ENCODE data around the gene OLA1.

DNA sequence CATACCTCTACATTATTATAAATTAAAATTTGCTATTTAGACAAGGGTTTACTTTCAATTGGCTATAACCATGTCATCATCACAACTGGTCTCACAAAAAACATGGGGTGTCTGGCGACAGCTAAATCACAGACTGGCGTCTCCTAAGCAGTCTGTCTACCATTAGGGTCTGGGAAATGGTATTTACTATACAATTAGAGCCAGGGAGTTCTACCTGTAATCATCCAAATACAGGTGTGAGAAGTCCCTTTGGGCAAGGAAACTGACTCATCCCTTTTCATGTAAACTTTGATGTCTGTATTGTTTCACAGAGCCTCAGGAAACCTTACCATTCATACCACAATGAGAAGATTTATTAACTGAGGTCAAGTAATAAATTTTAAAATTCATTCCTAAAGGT, 126.7 kb downstream of the OLA1 start:
- no peak for TF ChIP-seq YY1 (IDR thresholded peaks at IDR 0.05; ENCODE audit: insufficient read depth, insufficient read length)
- TF ChIP-seq ZNF274 (IDR thresholded peaks at IDR 0.05; ENCODE audit: low read depth, low read length) = no peak
- TF ChIP-seq SUZ12 (IDR thresholded peaks at IDR 0.05; ENCODE audit: extremely low read depth, insufficient read depth, insufficient read length) = no peak
